T47D (cell line): ENCODE measurements around the gene COCH.

Experiments
- DNase-seq, 2 experiments: peaks; one replicate each; pipeline versions ENCODE4 v3.0.0 to v3.0.0-alpha.2; 2011 to 2012; ENCODE audit warnings: low read depth in 1 of 2, low spot score in 1 of 2
- JUND ChIP-seq: IDR thresholded peaks from 2 replicates; pipeline ENCODE4 v1.6.1; 2012; ENCODE audit warnings: low read depth
- in situ Hi-C: cut with HindIII; loops from 2 replicates; pipeline ENCODE4 v1.10.0; 2016; ENCODE audit warnings: low sequenced_read_pairs, low pct_unique_long_range_greater_than_20kb

Gene COCH

DNA sequence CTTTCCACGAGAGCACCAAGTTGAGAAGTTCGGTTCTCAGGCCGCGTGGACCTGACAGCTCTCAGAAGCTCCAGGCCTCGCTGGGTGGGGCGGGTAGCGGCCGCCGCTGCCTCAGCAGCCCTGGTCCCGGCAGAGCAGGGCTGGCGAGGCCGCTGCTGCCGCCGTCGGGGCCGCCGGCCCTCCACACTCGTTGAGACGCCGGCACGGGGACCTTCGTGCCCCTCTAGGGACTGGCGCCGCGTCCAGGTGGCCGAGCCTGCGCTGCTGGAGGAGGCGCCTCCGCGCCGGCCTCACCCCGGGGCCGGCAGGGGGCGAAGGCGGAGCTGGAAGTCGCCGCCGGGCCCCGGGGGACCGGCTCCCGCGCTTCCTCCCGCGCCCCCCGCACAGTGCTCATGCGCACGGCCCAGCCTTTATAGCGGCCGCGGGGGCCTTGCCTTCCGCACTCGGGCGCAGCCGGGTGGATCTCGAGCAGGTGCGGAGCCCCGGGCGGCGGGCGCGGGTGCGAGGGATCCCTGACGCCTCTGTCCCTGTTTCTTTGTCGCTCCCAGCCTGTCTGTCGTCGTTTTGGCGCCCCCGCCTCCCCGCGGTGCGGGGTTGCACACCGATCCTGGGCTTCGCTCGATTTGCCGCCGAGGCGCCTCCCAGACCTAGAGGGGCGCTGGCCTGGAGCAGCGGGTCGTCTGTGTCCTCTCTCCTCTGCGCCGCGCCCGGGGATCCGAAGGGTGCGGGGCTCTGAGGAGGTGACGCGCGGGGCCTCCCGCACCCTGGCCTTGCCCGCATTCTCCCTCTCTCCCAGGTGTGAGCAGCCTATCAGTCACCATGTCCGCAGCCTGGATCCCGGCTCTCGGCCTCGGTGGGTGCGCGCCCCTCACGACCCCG, at the start of gene COCH:
Gene COCH (plus strand): TSS at position 440 of the 879 bp plus-strand sequence. CDS start 380 bp downstream, at position 820.
- in situ Hi-C loops: no loop called here
- TF ChIP-seq JUND: no peak
- no peak for DNase-seq

DNA sequence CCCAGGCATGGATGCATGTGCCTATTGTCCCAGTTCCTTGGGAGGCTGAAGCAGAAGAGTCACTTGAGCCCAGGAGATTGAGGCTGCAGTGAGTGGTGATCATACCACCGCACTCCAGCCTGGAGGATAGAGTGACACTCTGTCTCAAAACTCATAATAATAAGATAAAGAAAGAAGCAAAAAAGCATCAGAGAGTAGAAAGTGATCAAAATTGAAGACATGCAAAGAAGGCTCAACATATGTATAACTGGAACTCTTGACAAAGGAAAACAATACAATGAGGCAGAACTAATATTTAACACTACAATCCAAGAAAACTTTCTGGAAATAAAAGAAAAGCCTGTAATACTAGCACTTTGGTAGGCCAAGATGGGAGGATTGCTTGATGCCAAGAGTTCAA, 48.3 kb upstream of the COCH start:
- in situ Hi-C loops: no loop called here
- DNase-seq: no peak
- TF ChIP-seq JUND: no peak

DNA sequence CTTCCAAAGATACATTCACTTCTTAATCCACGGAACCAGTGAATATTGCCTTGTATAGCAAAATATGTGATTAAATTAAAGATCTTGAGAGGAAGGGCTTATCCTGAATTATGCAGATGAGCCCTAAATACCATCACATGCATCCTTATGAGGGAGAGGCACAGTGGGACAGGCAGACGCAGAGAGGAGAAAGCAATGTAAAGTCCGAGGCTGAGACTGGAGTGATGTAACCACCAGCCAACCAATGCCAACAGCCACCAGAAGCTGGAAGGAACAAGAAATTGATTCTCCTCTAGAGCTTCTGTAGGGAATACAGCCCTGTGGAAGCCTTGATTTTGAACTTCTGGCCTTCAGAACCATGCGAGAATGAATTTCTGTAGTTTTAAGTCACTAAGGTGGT, 44.5 kb upstream of the COCH start:
- in situ Hi-C loops: no loop called here
- DNase-seq: no peak
- TF ChIP-seq JUND: no peak

DNA sequence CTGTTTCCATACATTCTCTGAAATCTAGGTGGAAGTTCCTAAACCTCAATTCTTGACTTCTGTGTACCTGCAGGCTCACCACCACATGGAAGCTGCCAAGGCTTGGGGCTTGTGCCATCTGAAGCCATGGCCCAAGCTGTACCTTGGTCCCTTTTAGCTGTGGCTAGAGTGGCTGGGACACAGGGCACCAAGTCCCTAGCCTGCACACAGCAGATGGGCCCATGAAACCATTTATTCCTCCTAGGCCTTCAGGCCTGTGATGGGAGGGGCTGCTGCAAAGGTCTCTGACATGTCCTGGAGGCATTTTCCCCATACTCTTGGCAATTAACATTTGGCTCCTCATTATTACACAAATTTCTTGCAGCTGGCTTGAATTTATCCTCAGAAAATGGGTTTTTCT, 40.0 kb upstream of the COCH start:
- DNase-seq: no peak
- TF ChIP-seq JUND: no peak
- in situ Hi-C loops: no loop called here

DNA sequence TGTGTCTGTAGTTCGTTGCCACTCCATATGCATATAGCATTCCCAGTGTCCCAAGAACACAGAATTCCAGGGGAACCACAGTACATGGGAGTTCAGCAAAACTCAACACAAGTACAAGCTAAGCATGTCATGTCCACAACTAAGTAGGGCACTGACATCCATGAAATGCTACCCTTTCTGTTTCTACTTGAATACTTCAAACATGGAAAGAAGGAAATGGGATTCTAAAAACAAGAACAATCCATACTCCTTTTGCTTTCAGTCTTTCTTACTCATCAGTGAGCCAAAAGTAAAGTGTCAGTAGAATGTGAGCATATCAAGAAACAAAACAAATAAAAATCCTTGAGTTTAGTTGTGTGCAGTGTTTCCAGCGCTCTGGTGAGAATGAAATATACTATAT, 36.0 kb upstream of the COCH start:
- TF ChIP-seq JUND: no peak
- in situ Hi-C loops: no loop called here
- no peak for DNase-seq

DNA sequence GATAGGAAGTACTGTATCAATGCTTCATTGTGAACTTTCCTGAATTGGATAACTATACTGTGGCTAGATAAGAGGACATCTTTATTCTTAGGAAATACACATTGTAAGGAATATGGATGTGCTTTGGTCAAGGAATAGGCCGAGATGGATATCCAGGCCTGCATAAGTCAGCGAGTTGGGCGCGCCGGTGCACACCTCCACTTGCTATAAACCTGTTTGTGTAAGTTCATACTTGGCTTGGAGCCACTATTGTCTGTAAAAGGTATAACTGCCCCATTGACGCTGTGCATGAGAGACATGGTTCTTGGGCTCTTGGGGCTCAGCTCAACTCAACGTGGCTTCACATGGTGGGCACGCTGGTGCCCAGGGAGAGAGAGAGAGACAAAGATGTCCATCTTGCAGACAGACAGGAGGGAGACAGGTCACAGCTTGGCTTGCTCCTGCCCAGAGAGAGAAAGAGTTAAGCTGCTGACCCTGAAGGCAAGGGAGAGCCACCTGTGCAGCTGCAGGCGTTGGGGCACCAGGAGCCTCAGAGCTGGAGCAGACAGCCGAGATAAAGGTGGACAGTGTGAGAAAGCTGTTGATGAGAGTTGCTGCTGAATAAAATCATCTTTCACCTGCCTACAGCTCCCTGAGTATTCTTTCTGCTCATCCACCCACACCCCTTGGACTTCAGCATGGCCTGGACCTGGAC, 34.1 kb upstream of the COCH start:
- DNase-seq: peak in 1 of 2 experiments; percentile 16
- TF ChIP-seq JUND: no peak
- in situ Hi-C loops: no loop called here

DNA sequence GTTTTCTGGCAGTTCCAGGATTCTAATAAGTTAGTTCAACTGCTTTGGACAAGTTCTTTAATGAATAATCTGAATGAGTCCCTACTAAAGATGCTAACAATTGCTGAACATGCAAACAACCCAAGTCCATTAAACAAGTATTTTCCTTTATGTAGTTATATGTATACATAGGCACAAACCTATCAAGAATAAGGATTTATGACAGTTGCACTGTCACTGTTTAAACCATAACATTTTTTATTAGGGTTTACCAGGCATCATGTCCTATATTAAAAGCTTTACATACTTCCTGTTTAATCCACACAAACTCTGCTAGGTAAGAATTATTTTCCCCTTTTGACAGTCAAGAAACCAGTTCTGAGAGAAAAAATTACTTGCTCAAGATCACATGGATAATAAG, 31.9 kb upstream of the COCH start:
- TF ChIP-seq JUND: no peak
- no peak for DNase-seq
- in situ Hi-C loops: no loop called here

DNA sequence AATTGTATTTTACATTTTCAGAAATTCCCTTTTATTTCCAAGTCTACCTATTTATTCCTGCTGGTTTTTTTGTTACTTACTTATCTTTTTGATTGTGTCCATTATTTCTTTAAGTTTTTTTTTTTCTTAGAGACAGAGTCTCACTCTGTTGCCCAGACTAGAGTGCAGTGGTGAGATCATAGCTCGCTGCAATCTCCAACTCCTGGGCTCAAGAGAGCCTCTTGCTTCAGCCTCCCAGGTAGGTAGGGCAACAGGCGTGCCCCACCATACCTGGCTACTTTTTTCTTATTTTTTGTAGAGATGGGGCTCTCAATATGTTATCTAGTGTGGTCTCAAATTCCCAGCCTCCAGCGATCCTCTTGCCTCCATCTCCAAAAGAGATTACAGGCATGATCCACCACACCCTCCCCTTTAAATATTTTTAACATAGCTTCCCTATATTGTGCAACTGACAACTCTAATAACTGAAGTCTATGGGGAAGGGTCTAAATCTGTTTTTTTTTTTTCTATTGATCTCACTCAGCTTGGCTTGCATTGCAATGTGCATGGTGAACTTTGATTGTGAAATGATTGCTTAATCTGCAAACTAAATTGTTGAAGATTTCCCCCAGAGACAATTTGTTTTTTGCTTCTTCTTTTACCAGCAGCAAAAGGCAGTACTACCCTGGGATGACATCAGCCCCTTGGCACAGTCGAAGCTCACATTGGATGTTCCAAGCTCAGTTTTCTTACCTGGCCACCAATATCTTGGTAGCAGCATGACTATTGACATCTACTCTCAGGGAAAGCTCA, 25.7 kb upstream of the COCH start:
- in situ Hi-C loops: no loop called here
- no peak for DNase-seq
- TF ChIP-seq JUND: no peak

DNA sequence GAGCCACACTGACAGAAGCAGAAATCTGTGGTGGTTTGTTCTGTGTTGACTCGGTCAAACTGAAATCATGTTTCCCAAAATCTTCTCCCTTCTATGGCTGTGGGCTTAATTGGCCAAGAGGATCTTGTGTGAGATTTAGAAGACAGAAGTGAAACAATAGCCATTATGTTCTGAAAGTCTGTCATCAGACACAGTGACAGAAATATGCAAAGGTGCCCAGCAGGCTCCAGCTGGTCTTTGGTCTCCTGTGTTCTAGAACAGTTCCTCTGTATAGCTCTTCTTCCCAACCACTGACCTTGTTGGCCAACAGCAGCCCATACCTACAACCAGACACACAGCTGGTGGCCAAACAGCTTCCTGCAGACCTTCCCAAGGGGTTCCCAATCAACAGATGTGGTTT, 25.0 kb upstream of the COCH start:
- in situ Hi-C loops: no loop called here
- no peak for TF ChIP-seq JUND
- no peak for DNase-seq

DNA sequence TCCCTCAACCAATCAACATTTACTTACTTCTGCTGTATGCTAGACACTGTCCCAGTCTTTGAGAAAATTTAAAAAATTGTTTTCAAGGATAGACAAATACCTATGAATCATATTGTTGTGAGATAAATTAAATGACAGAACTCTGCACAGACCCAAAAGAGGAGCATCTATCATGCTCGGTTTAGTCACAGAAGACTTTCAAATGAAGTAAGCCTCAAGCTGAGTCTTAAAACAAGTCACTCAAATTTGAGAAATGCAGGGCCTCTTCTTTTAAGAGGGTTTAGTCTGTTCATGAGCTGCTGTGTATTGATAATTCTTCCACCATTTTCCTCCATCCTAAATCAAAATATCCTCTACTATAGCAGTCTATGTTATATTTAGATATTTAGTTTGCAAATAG, 24.4 kb upstream of the COCH start:
- no peak for DNase-seq
- TF ChIP-seq JUND: no peak
- in situ Hi-C loops: no loop called here

DNA sequence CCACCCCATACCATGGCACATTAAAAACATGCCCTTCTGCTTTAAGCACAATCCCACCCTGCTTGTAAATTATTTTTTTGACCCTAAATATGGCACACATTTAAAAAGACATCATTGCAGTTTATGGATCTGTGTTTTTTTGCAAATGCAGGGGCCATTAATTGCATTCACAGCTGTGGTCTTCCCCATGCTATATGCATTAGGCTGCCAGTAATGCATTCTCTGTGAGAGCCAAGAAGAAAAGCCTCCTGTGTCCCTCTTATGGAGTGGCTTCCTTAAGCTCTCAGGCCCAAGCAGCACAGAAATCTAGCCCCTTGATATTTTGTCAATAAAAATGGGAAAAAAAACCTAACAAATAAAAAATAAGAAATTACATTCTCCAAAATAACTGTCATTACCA, 20.4 kb upstream of the COCH start:
- in situ Hi-C loops: no loop called here
- no peak for DNase-seq
- no peak for TF ChIP-seq JUND

DNA sequence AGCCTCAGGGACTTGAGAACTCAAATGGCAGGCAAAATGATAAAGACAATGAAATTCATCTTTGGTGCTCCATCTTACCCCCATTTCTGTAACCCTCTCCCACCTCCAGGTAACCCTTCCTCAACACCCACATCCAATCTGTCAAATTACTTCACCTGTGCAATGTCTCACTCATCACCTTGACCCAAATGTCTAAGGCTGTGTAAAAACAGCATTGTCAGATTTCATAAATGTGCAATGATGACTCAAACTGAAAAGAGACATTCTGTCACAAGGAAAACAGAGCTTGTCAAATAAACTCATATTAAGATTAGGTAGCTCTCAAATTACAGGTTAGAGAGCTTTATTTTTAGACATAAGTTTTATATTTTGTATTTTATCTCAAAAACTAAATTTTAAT, 19.9 kb upstream of the COCH start:
- DNase-seq: no peak
- no peak for TF ChIP-seq JUND
- in situ Hi-C loops: no loop called here

DNA sequence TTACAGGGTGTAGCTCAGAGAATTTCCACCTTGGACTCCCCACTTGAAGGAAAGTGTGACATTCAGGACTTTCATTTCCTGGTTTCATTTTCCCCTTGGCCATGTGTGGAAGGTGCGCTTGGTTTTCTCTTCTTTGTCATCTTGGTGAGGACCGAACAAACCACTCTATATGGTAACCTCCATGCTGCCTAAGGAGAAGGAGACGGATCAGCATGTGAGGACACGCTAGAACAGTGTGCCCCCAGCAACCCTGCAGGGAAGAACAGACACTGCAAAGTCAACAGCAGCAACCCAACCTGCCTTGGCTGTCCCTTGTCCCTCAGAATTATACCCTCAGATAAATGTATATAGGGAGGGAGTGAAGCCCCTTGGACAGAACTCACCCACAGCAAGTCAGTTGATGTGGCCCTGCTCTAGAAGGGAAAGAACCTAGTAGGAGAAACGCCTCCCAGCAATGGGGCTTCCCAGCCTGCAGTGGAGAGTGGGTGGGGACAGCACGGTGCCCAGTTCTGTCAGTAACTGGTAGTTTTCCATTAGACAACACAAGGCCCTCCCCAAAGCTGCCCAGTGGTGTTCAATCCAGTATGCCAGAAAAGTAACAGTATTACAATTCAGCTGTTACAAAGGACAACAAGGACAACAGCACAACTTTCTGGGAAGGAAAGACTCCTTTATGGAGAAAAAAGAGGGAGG, 18.9 kb upstream of the COCH start:
- no peak for TF ChIP-seq JUND
- DNase-seq: no peak
- in situ Hi-C loops: no loop called here
